WTC11 (cell line): ENCODE data around the gene GABBR1. TPM values are rescaled to one million over a fixed set of nuclear protein-coding genes. Genes with fewer than 3 reads are reported as not detected.

Experiments
- ATAC-seq: fragments of 200-7000 bp; cut with Tn5 transposase; 2 replicates; pipeline ENCODE4 v1.10.0; 2021; ENCODE audit warnings: mild to moderate bottlenecking, moderate library complexity
- CTCF ChIA-PET: fragments of 300-600 bp; sonication (Branson Sonifier 250); formaldehyde crosslinking; loops from one replicate; lab custom pipeline; 2021; ENCODE audit warnings: antibody characterized with exemption; lab: Charles Lee
- POLR2A ChIA-PET: fragments of 350-600 bp; sonication (Branson Sonifier 250); formaldehyde crosslinking; loops from one replicate; lab custom pipeline; 2021; ENCODE audit warnings: antibody characterized with exemption; lab: Charles Lee
- DNase-seq: peaks from one replicate; pipeline ENCODE4 v3.0.0; 2021; ENCODE audit warnings: low spot score
- H3K27ac Mint-ChIP-seq: 2 replicates; pipeline ENCODE4 v1.8.0; 2021; ENCODE audit warnings: mixed read lengths
- H3K27me3 Mint-ChIP-seq: 2 replicates; pipeline ENCODE4 v1.8.0; 2021; ENCODE audit warnings: low read depth, mild to moderate bottlenecking, moderate library complexity, mixed read lengths
- H3K36me3 Mint-ChIP-seq: 2 replicates; pipeline ENCODE4 v1.8.0; 2021; ENCODE audit warnings: mixed read lengths
- H3K4me1 Mint-ChIP-seq: 2 replicates; pipeline ENCODE4 v1.8.0; 2022; ENCODE audit warnings: mixed read lengths
- H3K4me3 Mint-ChIP-seq: 2 replicates; pipeline ENCODE4 v1.8.0; 2021; ENCODE audit warnings: mild to moderate bottlenecking, moderate library complexity, mixed read lengths
- H3K9me3 Mint-ChIP-seq: 2 replicates; pipeline ENCODE4 v1.8.0; 2021; ENCODE audit warnings: mixed read lengths
- ATF2 ChIP-seq: sonication (generic); formaldehyde crosslinking; IDR thresholded peaks from 2 replicates; pipeline ENCODE4 v1.8.1; 2022; ENCODE audit warnings: low read depth, missing genetic modification reagents, borderline replicate concordance
- ATF3 ChIP-seq: sonication (generic); formaldehyde crosslinking; conservative IDR thresholded peaks from 2 replicates; pipeline ENCODE4 v1.8.1; 2022; ENCODE audit warnings: mild to moderate bottlenecking, missing genetic modification reagents
- CBFB ChIP-seq: sonication (generic); formaldehyde crosslinking; IDR thresholded peaks from 2 replicates; pipeline ENCODE4 v1.8.1; 2022; ENCODE audit warnings: mild to moderate bottlenecking, low read depth, missing genetic modification reagents
- E2F1 ChIP-seq: sonication (generic); formaldehyde crosslinking; IDR thresholded peaks from 2 replicates; pipeline ENCODE4 v1.8.0; 2022; ENCODE audit warnings: mild to moderate bottlenecking, missing genetic modification reagents
- E2F5 ChIP-seq: sonication (generic); formaldehyde crosslinking; IDR thresholded peaks from 2 replicates; pipeline ENCODE4 v1.8.1; 2022; ENCODE audit warnings: mild to moderate bottlenecking, moderate library complexity, missing genetic modification reagents
- EMX1 ChIP-seq: fragments of 250-450 bp; sonication (Bioruptor Pico); IDR thresholded peaks from 2 replicates; pipeline ENCODE4 v1.8.0; 2021; ENCODE audit warnings: mild to moderate bottlenecking
- ESRRA ChIP-seq: sonication (generic); formaldehyde crosslinking; IDR thresholded peaks from 2 replicates; pipeline ENCODE4 v1.8.1; 2022; ENCODE audit warnings: mild to moderate bottlenecking, missing genetic modification reagents, borderline replicate concordance
- ETV6 ChIP-seq: sonication (generic); formaldehyde crosslinking; IDR thresholded peaks from 2 replicates; pipeline ENCODE4 v1.8.1; 2022; ENCODE audit warnings: mild to moderate bottlenecking, missing genetic modification reagents
- GABPB1 ChIP-seq: sonication (generic); formaldehyde crosslinking; IDR thresholded peaks from 2 replicates; pipeline ENCODE4 v1.8.1; 2023; ENCODE audit warnings: mild to moderate bottlenecking, missing genetic modification reagents
- GRHL2 ChIP-seq: fragments of 250-450 bp; sonication (Bioruptor Pico); IDR thresholded peaks from 2 replicates; pipeline ENCODE4 v1.8.0; 2022; ENCODE audit warnings: mild to moderate bottlenecking, moderate library complexity; ENCODE audit not compliant: insufficient replicate concordance, severe bottlenecking
- HMGXB4 ChIP-seq: sonication (generic); formaldehyde crosslinking; IDR thresholded peaks from 2 replicates; pipeline ENCODE4 v1.8.1; 2023; ENCODE audit warnings: mild to moderate bottlenecking, moderate library complexity, missing genetic modification reagents
- IRF1 ChIP-seq: sonication (generic); formaldehyde crosslinking; IDR thresholded peaks from 2 replicates; pipeline ENCODE4 v1.8.0; 2023; ENCODE audit warnings: missing genetic modification reagents
- MAX ChIP-seq: sonication (generic); formaldehyde crosslinking; IDR thresholded peaks from 2 replicates; pipeline ENCODE4 v1.8.0; 2022; ENCODE audit warnings: mild to moderate bottlenecking, missing genetic modification reagents
- MLX ChIP-seq: sonication (generic); formaldehyde crosslinking; IDR thresholded peaks from 2 replicates; pipeline ENCODE4 v1.8.1; 2023; ENCODE audit warnings: mild to moderate bottlenecking, missing genetic modification reagents, moderate library complexity
- NFE2L1 ChIP-seq: sonication (generic); formaldehyde crosslinking; IDR thresholded peaks from 2 replicates; pipeline ENCODE4 v1.8.1; 2023; ENCODE audit warnings: missing genetic modification reagents
- OVOL2 ChIP-seq: fragments of 250-450 bp; sonication (Bioruptor Pico); IDR thresholded peaks from 2 replicates; pipeline ENCODE4 v1.9.0; 2021; ENCODE audit warnings: mild to moderate bottlenecking, borderline replicate concordance
- SMAD3 ChIP-seq: sonication (generic); formaldehyde crosslinking; IDR thresholded peaks from 2 replicates; pipeline ENCODE4 v1.8.0; 2022; ENCODE audit warnings: missing genetic modification reagents, mild to moderate bottlenecking, borderline replicate concordance
- SMAD4 ChIP-seq: sonication (generic); formaldehyde crosslinking; IDR thresholded peaks from 2 replicates; pipeline ENCODE4 v1.8.0; 2022; ENCODE audit warnings: mild to moderate bottlenecking, missing genetic modification reagents
- SOX15 ChIP-seq: fragments of 250-450 bp; sonication (Bioruptor Pico); IDR thresholded peaks from 2 replicates; pipeline ENCODE4 v1.9.0; 2021; ENCODE audit warnings: mild to moderate bottlenecking
- TEAD4 ChIP-seq: sonication (generic); formaldehyde crosslinking; IDR thresholded peaks from 2 replicates; pipeline ENCODE4 v1.8.0; 2022; ENCODE audit warnings: mild to moderate bottlenecking, missing genetic modification reagents
- ZNF121 ChIP-seq: sonication (generic); formaldehyde crosslinking; IDR thresholded peaks from 2 replicates; pipeline ENCODE4 v1.8.0; 2023; ENCODE audit warnings: missing genetic modification reagents
- ZNF232 ChIP-seq: sonication (generic); formaldehyde crosslinking; IDR thresholded peaks from 2 replicates; pipeline ENCODE4 v1.8.0; 2022; ENCODE audit warnings: mild to moderate bottlenecking, missing genetic modification reagents
- ZNF317 ChIP-seq: sonication (generic); formaldehyde crosslinking; IDR thresholded peaks from 2 replicates; pipeline ENCODE4 v1.8.1; 2023; ENCODE audit warnings: low read depth, mild to moderate bottlenecking, moderate library complexity, missing genetic modification reagents, borderline replicate concordance
- ZNF423 ChIP-seq: fragments of 250-450 bp; sonication (Bioruptor Pico); IDR thresholded peaks from 2 replicates; pipeline ENCODE4 v2.1.2; 2022; ENCODE audit warnings: mild to moderate bottlenecking, moderate library complexity
- ZNF425 ChIP-seq: fragments of 250-450 bp; sonication (Bioruptor Pico); conservative IDR thresholded peaks from 2 replicates; pipeline ENCODE4 v1.9.0; 2021; ENCODE audit warnings: mild to moderate bottlenecking
- total RNA-seq: library from RNA; stranded (reverse); gene quantifications from 3 replicates; pipeline ENCODE4 v1.2.3, GENCODE V29; 2021

GABBR1 gene
- total RNA-seq, 1 experiment from 2014 or later, result 107 TPM

- Mint-ChIP-seq H3K36me3 (peaks cover 6% of the 10 kb centered on the region), H3K4me1 (peaks cover 72% of the 10 kb centered on the region), H3K4me3 (peak overlapping the region; percentile 87), H3K27me3 (no peaks in the 10 kb centered on the region), H3K9me3 (no peaks in the 10 kb centered on the region), H3K27ac (peak overlapping the region; percentile 93)
- ChIA-PET CTCF (interaction anchor here (0.9 to 6.4 kb wide), 13 partner anchors 10 to 206 kb away, joined by 3 to 63 read pairs (median 4); no protein-coding TSS in a partner anchor), POLR2A (interaction anchor here (0.6 to 0.8 kb wide), 3 partner anchors 21 to 68 kb away, joined by 3 to 5 read pairs (median 3); no protein-coding TSS in a partner anchor)
- ATAC-seq, result peak; percentile 61
- DNase-seq, result peak; percentile 93
- no peak for TF ChIP-seq IRF1 (CRISPR knock-in tag)
- TF ChIP-seq ATF2 (CRISPR knock-in tag), result no peak
- peak; percentile 62; the same call in 1 of the 2 replicates for TF ChIP-seq ZNF423
- no peak for TF ChIP-seq CBFB (CRISPR knock-in tag)
- TF ChIP-seq EMX1 (CRISPR knock-in tag), result no peak
- no peak for TF ChIP-seq ZNF121 (CRISPR knock-in tag)
- no peak for TF ChIP-seq GRHL2 (CRISPR knock-in tag)
- TF ChIP-seq HMGXB4, result peak; percentile 39; the same call in 1 of the 2 replicates
- no peak for TF ChIP-seq ZNF232 (CRISPR knock-in tag)
- TF ChIP-seq ZNF317 (CRISPR knock-in tag), result no peak
- TF ChIP-seq ESRRA (CRISPR knock-in tag), result no peak
- peak; percentile 76 for TF ChIP-seq MAX (CRISPR knock-in tag)
- no peak for TF ChIP-seq ZNF425
- TF ChIP-seq E2F5 (CRISPR knock-in tag), result no peak
- no peak for TF ChIP-seq TEAD4 (CRISPR knock-in tag)
- TF ChIP-seq MLX, result no peak
- peak; percentile 83; the same call in 1 of the 2 replicates for TF ChIP-seq ETV6 (CRISPR knock-in tag)
- peak; percentile 51; the same call in 1 of the 2 replicates for TF ChIP-seq SMAD3 (CRISPR knock-in tag)
- TF ChIP-seq SOX15, result no peak
- peak; percentile 36; the same call in 1 of the 2 replicates for TF ChIP-seq NFE2L1 (CRISPR knock-in tag)
- no peak for TF ChIP-seq E2F1 (CRISPR knock-in tag)
- TF ChIP-seq ATF3, result no peak
- TF ChIP-seq GABPB1 (CRISPR knock-in tag), result no peak
- no peak for TF ChIP-seq OVOL2 (CRISPR knock-in tag)
- no peak for TF ChIP-seq SMAD4 (CRISPR knock-in tag)
Observed at GRCh38 chr6:29628419-29629281, 4.3 kb downstream of the GABBR1 start.
